Stimulated activated CD8-positive, alpha-beta memory T cell treated with anti-CD3 and anti-CD28 coated beads, Interleukin-15, amount 100 ng/mL, for 48 hours (primary cell): ENCODE results near the gene RTP2.
"Not testable (repeated sequence)": the region's sequence is repeated elsewhere in the genome, so short reads cannot be mapped to it uniquely, and the experiment has no call there.

Source experiments
- DNase-seq, 2 donors: peaks; one replicate each; pipeline ENCODE4 v3.0.0-alpha.2; 2020; ENCODE audit warnings: low read depth in 2 of 2

RTP2 gene

DNA sequence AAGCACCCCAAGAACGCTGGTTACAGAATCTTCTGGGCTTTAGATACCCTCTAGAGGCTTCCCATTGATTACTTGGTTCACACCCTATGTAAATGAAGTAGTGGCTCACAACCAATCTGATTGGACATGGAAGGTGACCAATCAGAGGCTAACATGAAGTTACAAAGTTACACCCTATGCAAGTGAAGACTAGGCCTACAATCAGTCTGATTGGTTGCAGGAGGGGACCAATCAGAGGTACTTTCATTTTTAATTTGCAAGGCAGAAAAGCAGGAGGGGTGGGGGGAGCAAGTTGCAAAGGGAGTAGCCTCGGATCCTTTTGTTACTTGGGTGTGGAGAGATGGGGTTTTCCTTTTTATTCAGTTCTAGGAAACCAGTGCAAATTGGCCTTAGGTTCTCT lies 11.1 kb upstream of the RTP2 start:
- no peak for DNase-seq

DNA sequence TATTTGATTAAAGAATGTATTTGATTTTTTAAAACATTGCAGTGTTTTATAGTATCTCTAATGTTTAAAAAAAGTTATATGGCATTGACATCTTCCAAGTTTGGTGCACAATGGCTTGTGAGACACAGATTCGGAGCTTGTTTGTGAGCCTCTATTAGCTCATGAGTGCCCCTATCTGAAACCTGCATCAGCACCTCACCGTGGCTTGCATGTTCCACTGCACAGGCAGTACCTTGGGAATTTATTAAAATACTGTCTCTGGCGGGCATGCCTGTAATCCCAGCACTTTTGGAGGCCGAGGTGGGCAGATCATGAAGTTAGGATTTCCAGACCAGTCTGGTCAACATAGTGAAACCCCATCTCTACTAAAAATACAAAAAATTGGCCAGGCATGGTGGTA lies 6.8 kb upstream of the RTP2 start:
- no peak for DNase-seq

DNA sequence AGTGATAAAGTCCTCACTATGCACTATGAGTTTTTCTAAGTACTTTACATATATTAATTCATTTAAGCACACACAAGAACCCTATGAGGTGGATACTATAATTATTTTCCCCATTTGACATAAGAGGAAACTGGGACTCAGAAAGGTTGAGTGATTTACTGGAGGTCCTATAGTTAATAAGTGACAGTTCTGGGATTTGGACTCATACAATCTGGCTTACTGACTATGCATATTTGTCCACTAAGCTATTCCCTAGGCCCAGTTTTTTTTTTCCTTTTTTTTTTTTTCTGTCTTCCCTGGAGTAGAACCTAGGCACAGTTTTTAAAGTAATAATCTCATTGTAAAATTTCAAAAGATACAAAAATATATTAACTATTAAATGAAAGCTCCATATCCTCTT lies 6.3 kb upstream of the RTP2 start:
- DNase-seq, result no peak

DNA sequence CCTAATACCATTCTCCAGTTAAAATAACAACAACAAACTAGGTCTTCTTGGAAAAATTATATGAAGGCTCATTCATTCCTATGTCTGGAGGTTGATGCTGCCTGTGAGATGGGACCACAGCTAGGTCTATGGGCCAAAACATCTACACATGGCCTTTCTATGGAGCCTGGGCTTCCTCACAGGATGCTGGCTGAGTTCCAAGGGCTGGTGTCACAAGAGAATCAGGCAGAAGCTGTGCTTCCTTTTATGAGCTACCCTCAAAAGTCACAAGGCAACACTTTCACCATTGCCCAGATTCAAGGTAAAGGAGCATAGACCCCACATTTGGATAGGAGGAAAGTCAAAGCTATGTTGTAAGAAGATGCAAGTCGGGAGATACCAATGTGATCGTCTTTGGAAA lies 4.6 kb upstream of the RTP2 start:
- DNase-seq, result no peak

DNA sequence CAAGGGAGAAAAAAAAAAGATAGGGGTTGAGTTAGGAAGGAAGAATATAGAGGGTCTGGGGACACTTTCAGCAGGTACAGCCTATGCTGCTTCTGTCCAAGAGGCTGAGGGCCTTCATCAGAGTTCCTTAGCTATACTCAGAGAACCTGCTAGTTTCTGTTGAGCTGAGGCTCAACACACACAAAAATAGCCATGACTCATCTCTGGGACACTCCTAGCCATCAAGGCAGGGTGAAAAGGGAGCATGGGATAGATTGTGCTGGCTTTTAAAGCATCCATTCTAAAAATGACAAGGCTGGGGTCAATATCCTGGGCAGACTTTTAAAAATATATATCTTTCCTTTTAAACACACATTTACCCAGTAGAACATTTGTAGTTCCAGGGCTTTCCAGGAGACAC lies 2.8 kb upstream of the RTP2 start:
- DNase-seq, result no peak

DNA sequence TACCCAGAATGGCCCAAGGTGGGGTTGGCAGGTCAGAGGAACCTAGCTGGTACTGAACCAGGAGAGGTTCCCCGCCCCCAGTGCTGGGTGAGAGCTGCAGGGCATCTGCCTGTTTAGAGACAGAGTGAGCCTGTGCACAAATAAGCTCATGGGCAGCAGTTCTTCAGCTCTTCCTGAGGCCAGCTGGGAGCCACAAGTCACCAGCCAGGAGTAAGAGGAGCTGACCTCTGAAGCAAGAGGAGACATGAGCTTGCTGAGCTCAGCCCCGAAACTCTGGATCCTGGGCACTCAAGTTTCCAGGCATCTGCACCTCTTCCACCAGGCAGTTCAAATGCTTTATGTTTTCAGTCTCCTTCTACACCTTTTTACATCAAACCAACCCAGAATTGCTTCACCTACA lies 2.1 kb downstream of the RTP2 start:
- DNase-seq, result no peak

DNA sequence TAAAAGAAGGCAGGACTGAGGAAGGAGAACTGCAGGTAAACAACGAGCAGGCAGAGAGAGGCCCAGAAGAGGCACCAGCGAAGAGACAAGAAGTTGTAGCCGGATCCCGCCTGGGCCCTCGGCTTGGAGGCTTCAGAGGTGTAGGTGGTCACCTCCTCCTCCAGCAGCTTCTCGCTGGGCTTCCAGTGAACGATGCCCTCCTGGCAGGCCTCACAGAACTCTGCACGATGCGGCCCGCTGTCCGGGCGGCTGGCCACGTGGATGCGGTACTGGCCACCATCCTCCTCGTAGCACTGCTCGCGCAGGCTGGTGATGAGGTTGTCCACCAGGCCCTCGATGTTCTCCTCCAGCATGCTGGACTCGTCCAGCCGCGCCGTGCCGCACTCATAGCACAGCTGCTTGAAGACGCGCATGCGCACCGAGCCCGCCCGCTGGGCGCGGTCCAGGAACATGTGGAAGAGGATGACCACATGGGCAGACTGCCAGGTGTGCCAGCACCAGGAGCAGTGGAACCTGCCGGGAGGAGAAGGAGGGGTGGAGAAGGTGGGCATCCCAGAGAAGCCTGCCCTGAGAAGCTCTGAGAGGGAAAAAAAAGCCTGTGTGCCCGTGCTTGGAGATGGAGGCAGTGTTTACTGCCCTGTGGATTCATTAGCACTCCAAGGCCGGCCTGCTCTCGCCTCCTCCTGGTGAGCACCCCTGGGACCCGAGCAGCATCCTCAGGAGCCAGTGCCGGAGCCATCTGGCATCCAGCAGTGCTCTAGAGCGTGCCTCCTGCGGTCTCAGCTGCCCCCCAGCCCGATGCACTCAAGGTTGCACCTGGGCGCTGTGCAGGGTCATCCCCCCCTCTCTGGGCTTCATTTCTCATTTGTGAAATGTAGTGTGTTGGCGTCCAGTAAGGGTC lies 3.6 kb downstream of the RTP2 start:
- no peak for DNase-seq

DNA sequence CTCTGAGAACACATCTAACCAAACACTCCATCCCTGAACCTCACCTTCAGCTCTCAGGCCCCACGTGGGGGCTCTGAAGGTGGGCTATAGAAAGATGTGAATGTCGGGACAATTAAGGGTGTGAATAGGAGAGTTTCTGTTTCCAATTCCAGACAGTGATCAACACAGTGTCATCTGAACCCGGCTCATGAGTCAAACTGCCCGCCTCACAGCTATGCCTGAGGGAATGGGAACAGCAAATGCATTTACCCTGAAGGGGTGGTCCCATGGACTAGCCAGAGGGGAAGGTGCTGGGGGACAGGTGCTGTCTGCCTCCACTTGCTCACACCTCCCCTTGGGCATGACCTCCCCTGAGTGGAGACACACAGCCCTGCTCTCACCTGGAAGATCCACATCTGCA lies 6.3 kb downstream of the RTP2 start:
- no peak for DNase-seq

DNA sequence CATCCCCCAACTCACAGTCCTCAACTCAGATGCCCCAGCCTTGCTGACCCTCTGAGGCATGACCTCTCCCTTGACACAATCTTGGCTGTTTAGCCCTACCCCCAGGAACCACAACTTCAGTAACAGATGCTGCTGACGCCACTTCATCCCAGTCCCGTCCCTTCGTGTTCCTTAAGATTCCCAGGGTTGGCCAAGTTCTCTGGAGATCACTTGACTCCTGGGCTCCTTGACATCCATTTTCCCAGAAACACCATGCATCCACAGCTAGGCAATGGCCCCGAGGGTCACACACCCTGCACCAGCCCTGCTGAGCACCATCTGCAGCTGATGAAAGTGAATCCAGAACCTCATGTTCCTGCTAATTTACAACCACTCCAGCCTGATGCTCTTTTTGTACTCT lies 6.9 kb downstream of the RTP2 start:
- DNase-seq, result no peak

DNA sequence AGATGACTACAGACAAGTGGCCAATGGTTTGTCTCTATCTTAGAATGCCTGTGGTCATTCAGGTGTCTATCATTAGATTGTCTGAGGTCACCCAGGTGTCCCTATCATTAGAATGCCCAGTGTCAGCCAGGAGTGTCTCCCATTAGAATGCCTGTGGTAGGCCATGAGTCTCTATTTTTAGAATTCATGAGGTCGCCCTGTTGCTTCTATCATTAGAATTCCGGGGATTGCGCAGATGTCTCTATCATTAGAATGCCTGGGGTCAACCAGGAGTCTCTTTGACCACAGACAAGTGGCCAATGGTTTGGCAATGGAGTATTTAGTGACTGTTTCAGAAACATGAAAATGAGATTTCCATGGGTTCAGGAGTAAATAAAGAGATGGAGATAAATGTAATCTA lies 7.6 kb downstream of the RTP2 start:
- DNase-seq, result no peak

DNA sequence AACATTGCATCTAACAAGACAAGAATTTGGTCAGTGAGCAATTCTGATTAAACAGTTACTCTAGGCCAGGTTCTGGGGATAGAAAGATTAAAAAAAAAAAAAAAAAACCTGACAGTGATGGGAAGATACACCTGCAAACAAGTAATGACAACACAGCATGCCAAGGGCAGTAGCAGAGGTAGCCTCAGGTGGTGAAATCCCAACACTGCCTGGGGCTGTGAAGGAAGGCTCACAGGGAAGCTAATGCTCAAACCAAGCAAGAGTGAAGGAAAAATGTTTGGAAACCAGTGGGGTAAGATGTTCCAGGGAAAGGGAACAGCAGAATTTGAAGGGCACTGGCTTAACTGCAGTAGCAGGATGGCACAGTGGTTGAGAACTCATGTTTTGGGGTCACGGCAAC lies 8.9 kb downstream of the RTP2 start:
- no peak for DNase-seq

DNA sequence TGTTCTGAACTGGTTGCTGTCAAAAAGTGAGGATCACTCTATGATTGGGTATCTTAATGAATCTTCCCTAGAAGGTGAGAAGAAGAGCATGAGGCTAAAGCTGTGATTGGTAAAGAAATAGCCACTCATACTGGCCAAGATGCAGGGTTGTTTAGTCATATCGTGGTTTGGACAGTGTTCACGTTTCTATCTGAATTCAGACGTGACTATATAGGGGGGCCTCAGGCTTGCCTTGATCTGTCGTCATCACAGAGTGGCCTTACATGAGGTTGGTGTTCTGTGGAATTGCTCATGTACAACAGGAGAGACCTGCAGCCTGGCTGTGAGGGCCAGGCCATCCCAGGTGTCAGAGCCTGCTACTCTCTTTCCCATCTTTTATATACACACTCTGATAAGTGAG lies 12.4 kb downstream of the RTP2 start:
- no peak for DNase-seq

DNA sequence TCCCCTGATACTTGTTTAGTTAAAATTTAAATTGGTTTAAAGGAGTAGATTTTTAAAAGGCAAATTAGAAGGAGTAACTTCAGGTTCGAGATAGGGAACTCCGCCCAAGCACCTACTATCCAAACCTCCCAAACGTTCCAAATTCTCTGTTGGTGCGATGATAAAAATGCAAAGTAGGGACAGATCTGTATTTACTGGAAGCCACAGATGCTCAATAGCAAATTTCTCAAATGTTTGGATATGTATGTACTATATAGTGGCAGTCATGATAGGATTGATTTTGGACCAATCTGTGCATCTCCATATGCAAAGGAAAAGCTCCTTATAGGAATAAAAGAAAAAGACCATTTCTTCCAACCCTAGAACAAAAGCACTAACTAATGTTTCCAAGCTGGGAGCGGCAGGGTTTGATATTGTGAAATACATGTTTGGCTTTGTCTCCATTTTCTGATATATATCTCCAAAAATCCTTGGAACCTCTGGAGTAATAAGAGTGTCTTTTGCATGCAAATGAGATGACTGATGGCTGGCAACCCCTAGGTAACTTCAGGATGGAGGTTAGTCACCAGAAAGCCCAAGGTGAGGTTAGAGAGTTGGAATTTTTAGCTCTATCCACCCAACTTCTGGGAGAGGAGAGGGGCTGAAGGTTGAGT lies 15.6 kb downstream of the RTP2 start:
- DNase-seq, result no peak

DNA sequence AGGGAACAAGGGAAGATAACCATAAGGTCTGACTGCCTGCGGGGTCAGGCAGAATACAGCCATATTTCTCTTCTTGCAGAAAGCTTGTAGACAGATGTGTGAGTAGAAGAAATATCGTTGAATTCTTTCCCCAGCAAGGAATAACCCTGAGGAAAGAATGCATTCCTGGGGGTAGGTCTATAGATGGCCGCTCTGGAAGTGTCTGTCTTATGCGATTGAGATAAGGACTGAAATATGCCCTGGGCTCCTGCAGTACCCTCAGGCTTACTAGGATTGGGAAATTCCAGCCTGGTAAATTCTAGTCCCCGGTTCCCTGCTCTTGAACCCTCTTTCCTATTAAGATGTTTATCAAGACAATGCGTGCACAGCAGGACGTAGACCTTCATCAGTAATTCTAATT lies 16.4 kb downstream of the RTP2 start:
- DNase-seq, result no peak

DNA sequence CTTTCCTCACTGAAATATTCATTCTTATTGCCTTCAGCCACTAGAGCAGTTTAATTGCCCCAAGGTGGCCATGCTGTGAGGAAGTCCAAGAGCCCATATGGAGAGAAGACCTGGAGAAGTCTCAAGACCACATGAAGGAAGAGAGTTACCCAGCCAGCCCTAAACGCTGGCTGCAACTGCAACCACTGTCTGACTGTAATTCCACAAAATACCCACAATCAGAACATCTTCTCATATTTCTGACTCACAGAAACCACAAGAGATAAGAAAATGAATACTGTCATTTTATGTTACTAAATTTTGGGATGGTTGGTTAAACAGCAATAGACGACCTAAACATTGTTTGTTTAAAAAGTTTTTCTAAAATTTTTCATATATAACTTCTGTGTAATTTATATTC lies 17.5 kb downstream of the RTP2 start:
- DNase-seq, result peak in 1 of 2 donors; percentile 4

DNA sequence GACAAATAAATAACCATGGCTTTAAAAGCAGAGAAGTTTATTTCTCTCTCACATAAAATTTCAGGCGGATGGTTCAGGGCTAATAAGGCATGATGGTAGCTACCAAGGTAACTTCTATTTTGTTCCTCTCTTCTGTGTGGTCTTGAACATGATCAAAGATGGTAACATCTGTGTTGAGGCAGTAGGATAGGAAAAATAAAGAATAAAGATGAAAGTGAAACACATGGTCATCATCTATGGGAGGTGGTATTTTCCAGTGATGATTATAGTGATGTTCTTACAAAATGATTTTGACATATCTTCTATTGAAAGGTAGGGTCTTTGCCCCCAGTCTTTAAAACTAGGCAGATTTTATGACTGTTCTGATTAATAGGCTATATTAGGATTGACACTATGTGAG lies 17.9 kb downstream of the RTP2 start:
- no peak for DNase-seq

DNA sequence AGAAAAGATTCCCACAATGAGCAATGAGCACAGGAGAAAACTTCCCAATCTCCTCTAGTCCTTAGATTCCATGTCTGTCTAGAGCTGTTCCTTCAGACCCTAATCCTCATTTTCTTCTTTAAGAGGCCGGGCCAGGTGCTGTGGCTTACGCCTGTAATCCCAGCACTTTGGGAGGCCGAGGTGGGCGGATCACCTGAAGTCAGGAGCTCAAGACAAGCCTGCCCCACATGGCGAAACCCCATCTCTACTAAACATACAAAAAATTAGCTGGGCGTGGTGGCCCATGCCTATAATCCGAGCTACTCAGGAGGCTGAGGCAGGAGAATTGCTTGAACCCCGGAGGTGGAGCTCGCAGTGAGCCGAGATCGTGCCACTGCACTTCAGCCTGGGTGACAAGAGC lies 20.6 kb downstream of the RTP2 start:
- not testable (repeated sequence) for DNase-seq

DNA sequence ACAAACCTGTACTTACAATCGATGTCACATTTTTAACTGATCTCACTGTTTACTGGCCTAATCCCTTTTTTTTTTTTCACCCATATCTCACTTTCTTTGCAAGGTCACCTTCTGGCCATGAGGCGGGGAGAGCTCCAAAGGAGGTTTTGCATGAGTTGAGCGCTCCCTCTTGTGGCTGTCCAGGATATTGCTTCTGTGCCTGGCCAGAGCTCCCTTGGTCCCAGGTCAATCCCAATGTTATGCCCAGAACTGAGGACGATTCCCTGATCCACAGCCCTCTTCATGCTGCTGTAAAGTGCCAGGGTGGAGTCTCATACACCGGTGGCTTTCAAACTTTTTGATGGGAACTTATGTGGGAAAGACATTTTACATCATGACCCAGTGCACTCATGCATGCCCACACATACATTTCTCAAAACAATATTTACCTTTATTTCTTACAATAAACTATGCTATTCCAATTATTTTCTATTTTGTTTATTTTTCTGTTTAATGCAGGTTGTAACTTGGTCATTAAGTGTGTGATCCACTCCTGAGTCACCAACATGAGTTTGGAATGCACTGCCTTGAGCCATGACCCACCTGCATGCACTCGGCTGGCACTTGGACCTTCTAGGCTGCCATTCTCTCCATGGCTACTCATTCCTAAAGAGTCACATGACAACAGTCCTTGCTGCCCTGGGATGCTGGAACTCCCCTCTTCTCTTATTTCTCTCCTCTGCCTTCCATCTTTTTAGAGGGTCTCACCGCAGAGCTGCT lies 22.5 kb downstream of the RTP2 start:
- peak; percentile 26 to 32 for DNase-seq

DNA sequence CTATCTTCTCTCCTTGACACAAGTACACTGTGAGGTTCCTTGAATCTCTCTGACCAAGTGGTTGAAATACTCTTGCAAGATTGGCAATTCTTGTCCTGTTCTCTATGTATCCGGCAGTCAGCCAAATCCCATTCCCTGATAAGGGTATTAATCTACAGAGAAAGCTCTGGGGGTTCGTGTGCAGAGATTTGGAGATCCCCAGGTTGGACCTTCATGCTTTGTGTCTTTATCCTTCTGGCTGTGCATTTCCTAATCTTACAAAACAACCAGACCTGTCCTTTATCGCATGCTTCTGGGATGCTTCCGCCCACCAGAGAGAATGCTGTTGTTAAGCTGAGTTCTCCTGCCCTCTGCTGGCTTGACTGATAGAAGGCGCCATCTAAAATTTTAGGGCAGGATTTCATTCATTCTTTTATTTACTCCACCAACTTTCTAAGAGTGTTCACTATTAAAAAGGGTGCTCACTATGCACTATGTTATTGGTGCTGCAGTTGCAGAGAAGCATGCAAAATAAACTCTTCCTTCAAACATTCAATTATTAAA lies 23.6 kb downstream of the RTP2 start:
- DNase-seq, result peak in 1 of 2 donors; percentile 2

DNA sequence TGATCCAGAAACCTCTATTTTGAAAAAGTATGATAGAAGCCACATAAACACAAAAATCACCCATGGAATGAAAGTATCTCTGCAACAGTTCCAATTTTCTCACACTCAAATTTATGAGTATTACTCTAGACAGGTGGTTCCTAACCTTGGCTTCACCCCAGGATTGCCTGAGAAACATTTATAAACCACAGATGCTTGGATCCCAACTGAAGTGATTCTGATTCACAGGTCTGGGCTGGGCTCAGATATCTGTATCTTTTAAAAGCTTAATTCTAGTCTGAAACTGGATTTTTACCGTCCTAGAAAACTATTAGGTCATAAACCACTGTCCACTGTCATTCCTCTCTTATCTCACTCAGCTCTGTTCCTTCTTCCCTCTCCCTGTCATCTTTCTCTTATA lies 24.8 kb downstream of the RTP2 start:
- no peak for DNase-seq

DNA sequence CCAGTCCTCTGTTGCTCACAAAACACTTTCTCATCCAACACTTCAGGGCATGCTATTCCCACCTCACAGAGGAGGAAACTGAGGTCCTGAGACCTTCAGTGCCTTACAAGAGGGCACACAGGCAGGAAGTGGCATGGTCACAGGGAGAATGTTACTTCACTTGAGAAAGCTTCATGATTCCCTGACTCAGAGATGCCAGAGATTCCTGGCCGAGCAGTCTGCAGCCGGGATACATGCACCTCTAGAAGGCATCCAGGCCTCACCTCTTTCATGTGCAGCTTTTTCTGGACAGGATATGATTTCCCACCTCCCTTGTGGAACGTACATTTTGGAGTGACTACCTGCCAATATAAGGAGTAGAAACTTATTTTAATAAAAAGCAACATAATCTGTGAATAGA lies 29.3 kb downstream of the RTP2 start:
- DNase-seq, result no peak

DNA sequence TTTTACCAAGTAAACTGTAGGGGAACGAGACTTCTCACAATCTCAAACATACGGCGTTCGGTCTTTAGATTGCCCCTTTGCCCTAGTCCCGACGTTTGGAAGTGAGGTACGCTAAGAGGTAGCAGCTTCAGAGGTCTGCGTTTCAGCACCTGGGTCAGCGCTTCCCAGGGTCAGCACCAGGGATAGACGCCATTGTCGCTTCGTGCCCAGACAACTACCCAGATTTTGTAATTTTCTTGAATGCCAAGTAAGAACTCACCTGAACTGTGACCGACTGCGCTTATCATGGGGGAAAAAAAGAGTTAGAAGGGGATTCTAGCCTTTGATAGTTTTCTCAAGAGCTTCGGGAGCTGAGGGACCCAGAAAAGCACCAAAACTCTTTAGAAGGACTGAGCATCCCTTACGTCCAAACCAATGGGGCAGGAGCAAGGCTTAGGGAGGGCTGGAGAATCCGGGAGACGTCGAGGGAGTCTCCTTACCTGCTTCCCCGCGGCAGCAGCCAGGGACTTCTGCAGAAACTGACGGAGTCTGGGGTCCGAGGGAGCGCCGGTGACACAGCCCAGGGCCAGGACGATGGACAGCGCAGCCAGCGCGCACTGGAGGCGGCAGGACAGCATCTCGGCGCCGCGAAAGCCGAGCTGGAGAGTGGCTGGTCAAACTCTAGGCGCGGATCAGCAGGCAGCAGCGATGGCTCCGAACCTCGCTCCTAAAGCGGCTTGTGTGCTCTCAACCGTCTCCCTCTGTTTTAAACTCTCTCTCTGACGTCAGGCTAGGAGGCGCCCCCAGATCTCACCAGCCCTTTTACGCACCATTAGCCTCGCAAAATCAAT lies 32.5 kb downstream of the RTP2 start, which contains the start of gene SST:
TSS of gene SST (minus strand) at position 720 of the 830 bp plus-strand sequence. CDS start at position 617, 103 bp downstream.
- no peak for DNase-seq
